SKM-1 (cell line): Measurements from ENCODE around the gene NUDT10.
"Not testable (repeated sequence)": the region's sequence is repeated elsewhere in the genome, so short reads cannot be mapped to it uniquely, and the experiment has no call there.

ENCODE experiments used
- DNase-seq: peaks from one replicate; lab custom pipeline; 2025; ENCODE audit not compliant: unreplicated experiment; lab: John Stamatoyannopoulos, UW

NUDT10 gene

DNA sequence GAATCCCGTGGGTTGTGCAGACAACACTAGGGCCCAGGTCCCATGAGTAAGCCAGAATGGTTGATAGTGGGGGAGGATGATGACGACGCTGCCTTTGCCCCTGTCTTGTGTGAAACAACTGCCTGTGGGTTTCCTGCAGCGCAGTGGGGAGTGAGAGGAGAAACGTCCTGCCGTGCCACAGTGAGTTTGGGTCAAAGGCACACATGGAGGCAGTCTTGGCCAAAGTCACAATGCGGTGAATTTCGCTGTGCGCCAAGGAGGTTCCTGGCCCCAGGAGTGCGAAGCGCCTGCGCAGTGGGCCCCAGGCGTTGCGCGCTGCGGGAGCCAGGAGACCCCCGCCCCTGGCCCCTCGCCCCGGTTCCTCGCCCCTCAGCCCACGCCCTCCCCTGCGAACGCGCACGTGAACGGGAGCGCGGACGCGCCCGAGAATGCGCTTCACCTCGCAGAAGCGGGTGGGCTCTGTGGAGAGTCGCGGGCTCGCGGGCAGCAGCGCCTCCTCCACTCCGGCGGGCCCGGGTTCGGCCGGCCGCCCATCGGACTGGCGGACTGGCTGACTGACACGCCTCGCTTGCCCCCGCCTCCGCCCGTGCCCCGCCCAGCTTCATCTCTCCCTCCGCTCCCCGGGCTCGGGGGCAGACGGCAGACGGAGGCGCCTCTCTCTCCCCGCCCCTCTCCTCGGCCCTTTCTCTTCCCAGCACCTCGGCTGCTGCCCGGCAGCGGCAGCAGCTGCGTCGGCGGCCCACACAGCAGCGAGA, at the start of gene NUDT10:
NUDT10 (plus strand) TSS at position 635 of the 755 bp plus-strand sequence. CDS start 144 bp downstream, outside the sequence.
- peak; percentile 10 for DNase-seq

DNA sequence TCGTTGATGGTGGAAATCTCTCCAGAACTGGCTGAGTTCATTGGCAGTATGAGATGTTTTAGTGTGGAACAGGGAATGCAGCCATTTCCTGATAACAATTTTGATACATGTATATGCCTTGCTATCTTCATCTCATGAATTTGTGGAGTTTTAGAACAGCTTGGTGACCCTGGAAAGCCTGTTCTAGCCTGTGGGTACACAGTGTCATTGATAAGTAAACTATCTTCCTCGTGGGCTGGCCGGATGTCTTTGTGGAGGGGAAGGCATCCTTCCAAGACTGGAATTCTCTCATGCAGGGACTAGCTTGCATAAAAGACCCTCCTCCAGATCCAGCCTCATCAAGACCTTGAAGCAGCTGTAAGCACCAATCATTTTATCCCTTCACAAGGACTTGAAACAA, 40.2 kb upstream of the NUDT10 start:
- DNase-seq = no peak

DNA sequence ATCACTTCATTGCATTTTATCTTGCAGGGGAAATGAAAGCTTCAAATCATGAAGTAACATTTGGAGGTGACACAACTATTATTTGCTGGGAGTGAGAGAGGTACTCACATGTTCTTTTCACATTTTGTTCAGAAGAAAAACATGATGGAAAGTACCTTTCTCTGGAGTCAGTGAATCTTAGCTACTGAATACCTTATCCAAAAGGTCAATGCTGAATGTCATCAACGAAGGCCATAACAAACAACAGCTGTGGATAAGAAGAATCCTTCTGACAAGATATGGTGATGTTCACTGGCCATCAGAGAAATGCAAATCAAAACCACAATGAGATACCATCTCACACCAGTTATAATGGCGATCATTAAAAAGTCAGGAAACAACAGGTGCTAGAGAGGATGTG, 36.5 kb upstream of the NUDT10 start:
- no peak for DNase-seq

DNA sequence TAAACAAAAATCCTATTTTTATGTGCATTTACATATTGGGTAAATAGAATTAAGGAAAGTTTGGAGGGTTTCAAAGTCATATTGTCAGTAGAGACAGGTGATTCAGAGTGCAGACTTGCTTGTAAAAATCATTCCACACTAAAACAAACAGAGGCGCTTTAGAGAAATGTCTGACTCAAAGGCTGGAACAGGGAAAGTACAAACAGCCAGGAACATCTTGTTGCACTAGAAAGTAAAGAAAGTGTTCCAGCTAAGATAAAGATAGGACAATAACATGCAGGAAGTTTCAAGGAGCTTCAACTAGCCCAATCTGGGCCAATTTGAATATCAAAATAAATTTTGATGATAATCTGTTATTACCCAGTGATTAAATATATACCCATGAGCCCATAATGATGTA, 16.4 kb upstream of the NUDT10 start:
- no peak for DNase-seq

DNA sequence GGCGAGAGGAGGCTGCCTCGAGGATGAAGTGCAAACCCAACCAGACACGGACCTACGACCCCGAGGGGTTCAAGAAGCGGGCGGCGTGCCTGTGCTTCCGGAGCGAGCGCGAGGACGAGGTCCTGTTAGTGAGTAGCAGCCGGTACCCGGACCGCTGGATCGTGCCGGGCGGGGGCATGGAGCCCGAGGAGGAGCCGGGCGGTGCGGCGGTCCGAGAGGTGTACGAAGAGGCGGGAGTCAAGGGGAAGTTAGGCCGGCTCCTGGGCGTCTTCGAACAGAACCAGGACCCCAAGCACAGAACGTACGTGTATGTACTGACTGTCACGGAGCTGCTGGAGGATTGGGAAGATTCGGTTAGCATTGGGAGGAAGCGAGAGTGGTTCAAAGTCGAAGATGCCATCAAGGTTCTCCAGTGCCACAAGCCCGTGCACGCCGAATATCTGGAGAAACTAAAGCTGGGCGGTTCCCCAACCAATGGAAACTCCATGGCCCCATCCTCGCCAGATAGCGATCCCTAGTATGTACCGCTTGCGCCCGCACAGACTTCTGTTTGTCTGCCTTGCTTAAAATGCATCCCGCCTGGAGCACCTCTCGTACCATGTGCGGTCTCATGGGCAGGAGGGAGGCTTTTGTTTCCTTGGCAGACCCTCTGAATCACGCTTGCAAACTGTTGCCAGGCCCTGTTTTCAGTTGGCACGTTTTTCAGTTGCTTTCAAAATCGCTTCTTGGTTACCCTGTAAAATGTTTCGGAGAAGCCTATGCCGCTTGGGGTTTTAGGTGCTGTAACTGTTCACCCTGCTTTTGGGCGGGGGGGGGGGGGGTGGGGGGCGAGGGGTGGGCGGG, 542 bp downstream of the NUDT10 start:
- DNase-seq = not testable (repeated sequence)

DNA sequence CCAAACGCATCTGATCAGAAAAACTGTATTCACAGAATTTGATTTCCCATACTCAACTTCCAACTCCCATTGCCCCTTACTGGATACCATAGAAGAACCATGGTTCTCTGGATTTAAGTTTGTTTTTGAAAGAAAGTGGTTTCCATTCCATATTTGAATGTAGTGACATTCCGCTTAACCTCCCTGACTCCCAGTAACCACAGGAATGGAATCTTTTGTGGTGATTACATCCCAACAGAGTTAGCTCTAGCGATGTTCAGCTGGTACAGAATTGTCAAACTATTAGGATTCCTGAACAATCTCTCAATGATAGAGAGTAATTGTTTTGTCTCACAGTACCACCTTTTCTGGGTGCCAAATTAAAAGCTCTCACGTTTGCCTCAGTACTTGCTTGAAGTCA, 1.7 kb downstream of the NUDT10 start:
- no peak for DNase-seq

DNA sequence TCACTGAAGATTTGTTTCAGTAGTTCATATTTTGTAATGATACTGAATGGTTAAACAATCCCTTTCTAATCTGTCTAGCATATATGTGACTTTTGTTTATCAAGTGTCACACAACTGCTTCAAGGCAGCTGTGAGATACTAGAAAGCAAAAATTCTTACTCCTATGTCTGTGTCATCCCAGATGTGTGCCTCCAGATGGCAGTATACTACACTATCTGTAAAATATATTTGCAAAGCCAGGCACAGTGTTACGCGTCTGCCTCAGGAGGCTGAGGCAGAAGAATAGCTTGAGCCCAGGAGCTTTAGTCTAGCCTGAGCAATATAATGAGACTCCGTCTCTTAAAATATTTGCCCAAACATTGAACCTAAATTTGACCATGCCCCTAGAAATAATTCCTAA, 4.0 kb downstream of the NUDT10 start:
- peak; percentile 4 for DNase-seq

DNA sequence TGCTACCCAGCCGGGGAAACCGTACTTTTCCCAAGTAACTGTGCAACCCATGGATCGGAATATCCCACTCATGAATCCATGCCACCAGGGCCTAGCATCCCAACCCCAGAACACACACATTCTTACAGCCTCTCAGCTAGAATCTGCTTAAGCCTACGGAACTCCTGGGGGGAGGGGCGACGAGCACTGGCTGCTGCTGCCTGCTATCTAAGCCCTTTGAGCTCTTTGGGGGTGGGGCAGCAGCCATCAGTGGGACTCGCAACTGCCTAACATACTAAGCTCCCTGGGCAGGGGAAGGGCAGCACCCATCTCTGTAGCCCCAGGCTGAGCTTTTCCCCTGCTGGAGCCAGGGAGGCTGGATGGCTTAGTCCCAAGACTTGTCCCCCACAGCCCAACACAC, 28.6 kb downstream of the NUDT10 start:
- no peak for DNase-seq

DNA sequence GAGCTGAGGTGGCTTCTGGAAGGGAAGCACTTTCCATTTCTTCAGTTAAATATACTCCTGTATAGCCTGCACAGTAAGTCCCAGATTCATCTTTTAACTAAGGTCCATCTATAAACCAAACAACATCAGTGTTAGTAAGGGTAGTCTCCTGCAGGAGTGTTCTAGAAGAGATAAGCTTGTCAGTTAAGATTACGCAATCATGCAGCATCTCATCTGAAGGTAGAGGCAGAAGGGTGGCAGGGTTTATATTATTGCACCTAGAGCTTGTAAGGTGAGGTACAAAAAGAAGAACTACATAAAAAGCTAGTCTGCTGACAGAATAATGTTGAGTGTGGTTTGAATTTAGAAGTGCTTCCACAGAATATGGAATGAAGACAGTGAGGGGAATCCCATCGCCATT, 44.0 kb downstream of the NUDT10 start:
- no peak for DNase-seq
